H4 (cell line): ENCODE measurements around the gene ARHGEF2. TPM values are rescaled to one million over a fixed set of nuclear protein-coding genes. Genes with fewer than 3 reads are reported as not detected.
"Not testable (repeated sequence)": the region's sequence is repeated elsewhere in the genome, so short reads cannot be mapped to it uniquely, and the experiment has no call there.

Source experiments
- DNase-seq: peaks from one replicate; pipeline ENCODE4 v3.0.0-alpha.2; 2015; ENCODE audit warnings: low spot score
- total RNA-seq: library from RNA; depleted of rRNA; stranded (reverse); fragments of >200 nt; shearing (Covaris generic); gene quantifications from 2 replicates; pipeline ENCODE4 v1.2.3, GENCODE V29; 2014

ARHGEF2 gene
- total RNA-seq, 1 experiment from 2014 or later, result 64.2 TPM

DNA sequence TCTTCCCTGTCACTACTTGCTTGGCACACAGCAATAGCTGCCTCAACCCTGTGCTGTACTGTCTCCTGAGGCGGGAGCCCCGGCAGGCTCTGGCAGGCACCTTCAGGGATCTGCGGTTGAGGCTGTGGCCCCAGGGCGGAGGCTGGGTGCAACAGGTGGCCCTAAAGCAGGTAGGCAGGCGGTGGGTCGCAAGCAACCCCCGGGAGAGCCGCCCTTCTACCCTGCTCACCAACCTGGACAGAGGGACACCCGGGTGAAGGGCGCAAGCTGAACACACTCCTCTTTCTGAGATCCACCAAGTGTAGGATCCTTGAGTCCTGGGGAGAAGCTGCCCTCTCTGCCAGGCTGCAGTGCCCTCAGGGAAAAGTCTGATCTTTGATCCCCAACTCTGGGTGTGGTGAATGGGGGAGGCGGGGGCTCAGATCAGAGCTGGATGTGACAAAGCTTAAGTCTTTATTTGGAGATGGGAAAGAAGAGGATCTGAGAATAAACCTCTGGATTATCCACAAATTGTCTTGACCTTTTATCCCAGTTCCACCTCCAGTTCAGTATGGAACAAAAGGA, 35.7 kb downstream of the ARHGEF2 start:
- DNase-seq, result no peak

- DNase-seq, result no peak
Observed at GRCh38 chr1:155941845-155942531, 36.4 kb downstream of the ARHGEF2 start.

DNA sequence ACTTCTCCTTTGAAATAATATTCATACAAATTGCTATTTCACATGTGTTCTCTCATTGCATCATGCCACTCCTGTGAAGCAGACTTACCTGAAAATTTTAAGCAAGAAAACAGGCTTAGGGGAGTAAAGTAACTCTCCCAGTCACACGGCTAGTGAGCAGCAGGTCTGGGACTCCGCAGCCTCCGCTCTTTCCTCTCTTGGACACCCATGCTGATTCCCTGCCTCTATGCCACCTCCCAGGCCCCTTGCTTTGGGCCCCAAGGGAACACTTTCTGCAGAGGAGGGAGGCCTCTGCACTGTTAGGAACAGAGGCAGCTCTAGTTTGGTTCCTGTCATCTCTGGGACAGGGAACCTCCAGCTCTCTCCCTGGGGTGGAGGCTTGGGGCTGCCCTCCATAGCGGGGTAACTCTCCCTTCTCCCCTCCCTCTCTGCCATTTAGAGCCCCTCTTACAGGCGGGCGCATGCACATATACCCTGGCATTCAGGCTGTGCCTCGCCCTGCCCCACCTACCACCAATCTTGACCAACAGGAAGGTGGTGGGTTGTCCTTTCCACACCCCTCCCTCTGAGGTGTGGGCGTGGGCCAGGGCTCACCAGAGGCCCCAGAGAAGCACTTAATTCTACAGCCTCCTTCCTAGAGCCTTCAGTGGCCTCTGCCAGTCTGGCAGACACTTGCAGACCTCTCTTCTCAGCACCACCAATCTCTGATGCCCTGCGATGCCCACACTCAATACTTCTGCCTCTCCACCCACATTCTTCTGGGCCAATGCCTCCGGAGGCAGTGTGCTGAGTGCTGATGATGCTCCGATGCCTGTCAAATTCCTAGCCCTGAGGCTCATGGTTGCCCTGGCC, 37.1 kb downstream of the ARHGEF2 start, which contains the start of gene RXFP4:
Gene RXFP4 (plus strand): TSS at position 646 of the 852 bp plus-strand sequence. CDS start 72 bp downstream, at position 718.
- DNase-seq, result no peak

- DNase-seq, result peak; percentile 54
Observed at GRCh38 chr1:155940482-155940992, 37.8 kb downstream of the ARHGEF2 start.

DNA sequence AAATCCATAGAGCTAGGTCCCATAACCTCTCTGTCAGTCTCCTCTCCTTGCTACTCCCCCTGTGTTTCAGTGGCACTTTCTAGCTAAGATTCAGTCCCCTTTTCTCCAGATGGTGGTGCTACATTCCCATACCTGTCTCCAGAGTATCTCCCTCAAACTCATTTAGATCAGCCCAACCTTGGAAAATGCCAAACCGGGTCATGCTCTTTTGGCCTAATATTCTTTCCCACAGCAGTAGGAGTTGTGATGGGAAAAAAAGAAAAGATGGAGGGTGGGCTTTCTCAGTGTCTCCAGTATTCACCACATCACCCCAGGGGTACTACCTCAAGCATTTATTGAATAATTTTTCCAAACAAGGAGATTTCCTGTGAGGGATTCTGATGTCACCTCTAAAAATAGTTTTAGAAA, 40.1 kb downstream of the ARHGEF2 start:
- peak; percentile 71 for DNase-seq

DNA sequence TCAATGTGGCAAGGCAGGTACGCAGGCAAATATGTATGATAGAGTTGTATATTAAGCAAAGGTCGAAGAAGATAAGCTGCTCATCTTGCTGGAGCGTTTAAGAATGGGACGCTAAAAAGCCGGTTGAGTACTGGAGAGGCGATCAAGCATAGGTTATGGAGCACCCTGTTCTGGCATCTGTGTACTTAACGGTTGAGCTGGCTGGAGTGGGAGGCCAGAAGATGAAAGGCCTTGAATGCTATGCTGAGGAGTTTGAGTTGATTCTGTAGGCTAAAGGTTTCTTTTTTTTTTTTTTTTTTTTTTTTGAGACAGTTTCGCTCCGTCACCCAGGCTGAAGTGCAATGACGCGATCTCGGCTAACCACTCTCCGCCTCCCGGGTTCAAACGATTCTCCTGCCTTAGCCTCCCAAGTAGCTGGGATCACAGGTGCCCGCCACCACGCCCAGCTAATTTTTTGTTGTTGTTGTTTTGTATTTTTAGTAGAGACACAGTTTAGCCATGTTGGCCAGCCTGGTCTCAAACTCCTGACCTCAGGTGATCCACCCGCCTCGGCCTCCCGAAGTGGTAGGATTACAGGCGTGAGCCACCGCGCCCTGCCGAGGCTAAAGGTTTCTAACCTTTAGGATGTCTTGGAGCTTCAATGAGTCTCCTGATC, 43.3 kb downstream of the ARHGEF2 start:
- no peak for DNase-seq

DNA sequence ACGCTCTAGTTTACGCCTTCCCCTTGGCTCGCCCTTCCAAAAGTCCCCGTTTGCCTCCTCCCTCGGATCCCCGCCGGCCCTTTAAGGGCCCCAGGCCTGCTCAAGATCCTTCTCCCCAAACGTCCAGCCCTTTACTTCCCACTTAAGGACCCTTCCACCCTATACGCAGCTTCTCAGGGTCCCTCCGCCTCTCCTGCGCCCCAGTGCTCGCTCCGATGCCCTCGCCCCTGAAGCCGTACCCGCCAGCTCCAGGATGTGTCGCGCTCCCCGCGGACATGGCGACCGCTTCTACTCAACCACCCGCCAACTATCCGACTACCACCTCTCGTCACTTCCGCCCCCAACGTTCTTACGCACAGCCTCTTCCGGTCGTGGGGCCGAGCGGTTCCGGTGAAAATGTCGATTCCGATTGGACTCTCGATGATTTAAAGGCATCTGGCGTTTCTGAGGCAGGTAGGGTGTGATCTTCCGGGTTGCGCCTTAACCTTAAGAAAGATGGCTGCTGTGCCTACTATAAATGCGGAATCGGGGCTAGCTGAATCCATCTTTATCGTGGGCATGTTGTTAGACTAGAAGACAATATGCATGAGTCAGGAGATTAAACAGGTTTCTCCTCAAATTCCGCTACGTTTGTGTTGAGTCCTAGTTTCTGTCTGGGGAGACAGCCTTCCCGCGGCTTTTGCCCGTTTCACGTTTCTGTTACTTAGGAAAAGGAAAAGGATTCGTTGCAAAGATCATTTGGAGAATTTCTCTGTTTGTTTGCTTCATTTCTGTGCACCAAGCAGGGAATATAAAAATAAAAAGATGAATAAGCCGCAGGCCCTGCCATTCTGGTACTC, 44.0 kb downstream of the ARHGEF2 start, which contains the start of gene KHDC4:
Gene KHDC4 (minus strand): TSS at position 317 of the 839 bp plus-strand sequence. CDS start 40 bp downstream, at position 277.
- peak; percentile 99 for DNase-seq

- DNase-seq, result no peak
Observed at GRCh38 chr1:155933591-155934096, 44.7 kb downstream of the ARHGEF2 start.

GRCh38 chr1:155932487-155932886, 45.9 kb downstream of the ARHGEF2 start:
- no peak for DNase-seq

- DNase-seq, result no peak
Observed at GRCh38 chr1:155932081-155932480, 46.3 kb downstream of the ARHGEF2 start.

DNA sequence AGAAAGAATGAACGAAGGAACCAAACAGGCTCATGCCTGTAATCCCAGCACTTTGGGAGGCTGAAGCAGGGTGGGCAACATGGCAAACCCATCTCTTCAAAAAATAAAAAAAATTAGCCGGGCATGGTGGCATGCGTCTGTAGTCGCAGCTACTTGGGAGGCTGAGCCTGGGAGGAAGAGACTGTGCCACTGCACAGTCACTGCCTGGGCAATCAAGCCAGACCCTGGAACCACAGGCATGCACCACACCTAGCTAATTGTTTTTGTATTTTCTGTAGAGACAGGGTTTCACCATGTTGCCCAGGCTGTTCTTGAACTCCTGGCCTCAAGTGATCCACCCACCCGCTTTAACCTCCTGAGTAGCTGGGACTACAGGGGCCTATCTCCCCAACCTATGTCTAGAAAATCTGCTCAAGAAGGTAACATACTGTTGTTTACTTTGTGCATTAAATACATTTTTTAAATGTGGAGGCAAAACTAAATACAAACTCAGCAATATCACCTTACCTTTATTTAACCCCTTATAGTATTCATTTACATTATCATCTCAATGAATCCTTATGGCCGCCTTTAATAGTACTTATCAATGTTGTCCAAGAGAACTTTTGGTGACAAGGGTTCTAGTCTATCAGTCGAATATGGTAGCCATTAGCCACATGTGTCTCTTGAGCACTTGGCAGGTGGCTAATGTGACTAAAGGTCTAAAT, 46.9 kb downstream of the ARHGEF2 start:
- no peak for DNase-seq

DNA sequence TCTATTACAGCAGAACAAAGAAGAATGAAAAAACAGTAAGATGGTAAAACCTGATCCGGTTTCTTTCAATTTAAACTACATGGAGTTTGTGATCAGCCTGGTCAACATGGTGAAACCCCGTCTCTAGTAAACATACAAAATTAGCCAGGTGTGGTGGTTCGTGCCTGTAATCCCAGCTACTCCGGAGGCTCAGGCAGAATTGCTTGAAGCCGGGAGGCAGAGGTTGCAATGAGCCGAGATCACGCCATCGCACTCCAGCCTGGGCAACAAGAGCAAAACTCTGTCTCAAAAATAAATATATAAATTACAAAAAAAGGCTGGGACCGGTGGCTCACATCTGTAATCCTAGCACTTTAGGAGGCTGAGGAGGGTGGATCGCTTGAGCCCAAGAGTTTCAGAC, 47.6 kb downstream of the ARHGEF2 start:
- DNase-seq, result not testable (repeated sequence)

DNA sequence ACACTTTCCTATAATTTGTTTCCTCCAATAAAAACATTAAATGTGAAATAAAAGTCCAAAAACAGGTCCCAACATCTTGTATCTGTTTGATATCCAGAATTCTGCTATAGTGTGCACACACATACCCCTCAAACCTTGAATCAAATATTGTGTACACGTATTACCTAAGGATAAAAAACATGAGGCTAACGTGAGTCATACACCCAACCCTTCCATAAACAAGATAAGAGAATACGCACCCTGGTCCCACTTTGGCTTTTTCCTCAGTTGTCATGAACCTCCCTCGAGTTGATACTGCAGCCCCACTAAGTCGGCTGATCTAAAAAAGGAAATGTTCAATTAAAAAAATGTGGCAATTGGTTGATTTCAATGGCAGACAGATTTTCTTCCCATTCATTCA, 49.3 kb downstream of the ARHGEF2 start:
- DNase-seq, result no peak

DNA sequence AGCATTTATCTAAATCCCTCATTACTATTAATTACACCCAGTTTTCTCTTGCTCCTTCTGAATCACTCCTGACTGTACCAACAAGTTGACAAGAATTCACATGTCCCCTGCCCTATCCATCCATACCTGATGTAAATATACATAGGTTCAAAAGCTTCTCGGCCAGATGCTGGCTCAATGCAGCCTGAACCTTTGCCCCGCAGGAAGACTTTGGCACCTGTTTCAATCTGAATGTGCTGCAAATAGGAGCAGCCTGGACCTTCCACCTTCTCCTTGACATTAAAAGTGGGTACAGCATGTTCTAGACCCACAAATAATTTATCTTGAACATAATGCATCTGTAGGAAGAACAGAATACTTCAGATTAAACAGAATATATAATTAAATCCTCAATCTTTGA, 52.8 kb downstream of the ARHGEF2 start:
- no peak for DNase-seq

GRCh38 chr1:155920717-155921116, 57.6 kb downstream of the ARHGEF2 start:
- DNase-seq, result no peak

DNA sequence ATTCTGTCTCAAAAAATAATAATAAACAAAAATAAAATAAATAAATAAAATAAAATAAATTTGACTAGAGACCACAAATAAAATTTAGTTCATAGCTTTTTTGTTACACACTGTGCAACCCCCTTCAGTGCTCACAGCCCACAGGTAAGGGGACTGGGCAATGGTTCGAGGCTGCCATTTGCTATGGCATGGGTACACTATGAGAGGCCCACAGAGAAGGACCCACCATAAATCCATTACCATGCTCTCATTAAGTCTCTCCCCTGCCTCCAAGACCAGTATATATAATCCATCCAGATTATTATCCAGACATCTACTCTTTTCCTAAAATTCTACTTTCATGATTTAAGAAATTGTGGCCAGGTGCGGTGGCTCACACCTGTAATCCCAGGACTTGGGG, 58.5 kb downstream of the ARHGEF2 start:
- DNase-seq, result no peak

DNA sequence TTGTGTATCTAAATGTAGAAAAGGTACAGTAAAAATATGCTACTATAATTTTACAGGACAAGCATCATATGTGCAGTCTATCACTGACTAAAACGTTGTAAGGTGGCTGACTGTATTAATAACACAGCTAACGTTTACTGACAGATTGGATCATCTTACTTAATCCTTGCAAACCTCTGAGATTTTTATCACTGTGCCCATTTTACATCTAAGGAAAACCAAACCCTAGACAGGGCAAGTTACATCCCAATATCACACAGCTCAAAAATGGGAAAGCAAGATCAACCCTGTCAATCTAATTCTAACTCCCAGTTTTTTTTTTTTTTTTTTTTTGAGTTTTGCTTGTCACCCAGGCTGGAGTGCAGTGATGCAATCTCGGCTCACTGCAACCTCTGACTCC, 59.7 kb downstream of the ARHGEF2 start:
- DNase-seq, result no peak

DNA sequence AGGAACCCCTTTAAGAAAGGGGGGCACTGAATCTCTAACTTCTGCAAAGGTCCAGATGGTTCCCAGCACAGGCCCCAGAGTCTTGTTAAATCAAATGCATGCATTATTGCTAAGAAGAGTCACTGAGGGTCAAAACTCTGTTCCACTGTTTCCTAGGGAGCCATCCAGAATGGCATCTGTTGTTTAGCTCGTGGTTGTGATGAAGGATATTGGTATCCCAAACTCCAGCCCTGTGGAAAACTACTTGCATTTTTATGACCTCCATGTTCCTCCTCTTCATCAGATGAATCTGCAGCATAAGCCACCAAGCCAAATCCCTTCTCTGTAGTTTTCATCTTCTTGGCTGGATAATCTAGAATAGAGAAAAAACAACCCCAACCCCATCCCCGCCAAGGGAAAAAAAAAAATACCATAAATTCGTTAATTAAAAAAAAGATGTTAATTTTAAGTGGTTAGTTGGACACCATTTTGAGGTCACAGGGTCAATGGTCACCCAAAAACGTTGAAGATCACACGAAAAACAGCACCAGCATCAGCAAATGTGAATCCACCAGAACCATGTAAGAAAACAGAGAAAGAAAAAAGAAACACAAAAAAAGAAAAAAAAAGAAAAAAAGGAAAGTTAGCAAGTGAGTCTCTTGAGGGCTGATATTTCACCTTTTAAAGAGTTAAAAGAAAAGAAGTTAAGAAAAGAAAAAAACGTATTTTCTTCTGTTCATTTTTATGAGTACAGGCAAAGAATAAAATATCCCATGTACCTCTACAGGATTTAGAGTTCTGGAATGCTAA, 64.2 kb downstream of the ARHGEF2 start:
- DNase-seq, result no peak

DNA sequence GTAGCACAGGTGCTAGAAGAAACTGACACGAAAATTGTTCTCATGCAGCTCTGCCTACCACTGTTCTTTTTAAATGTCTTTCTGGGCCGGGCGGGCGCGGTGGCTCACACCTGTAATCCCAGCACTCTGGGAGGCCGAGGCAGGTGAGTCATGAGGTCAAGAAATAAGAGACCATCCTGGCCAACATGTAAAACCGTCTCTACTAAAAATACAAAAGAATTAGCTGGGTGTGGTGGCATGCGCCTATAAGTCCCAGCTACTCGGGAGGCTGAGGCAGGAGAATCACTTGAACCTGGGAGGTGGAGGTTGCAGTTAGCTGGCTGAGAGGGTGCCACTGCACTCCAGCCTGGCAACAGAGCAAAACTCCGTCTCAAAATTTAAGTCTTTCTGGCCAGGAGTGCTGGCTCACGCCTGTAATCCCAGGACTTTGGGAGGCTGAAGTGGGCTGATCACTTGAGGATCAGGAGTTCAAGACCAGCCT, 66.3 kb downstream of the ARHGEF2 start:
- DNase-seq, result no peak
